HFFc6 (cell line): ENCODE results near the gene AOPEP. TPM values are rescaled to one million over a fixed set of nuclear protein-coding genes. Genes with fewer than 3 reads are reported as not detected.

Experiments
- DNase-seq: peaks from one replicate; pipeline ENCODE4 v3.0.0-alpha.2; 2018
- H3K27ac Mint-ChIP-seq: 2 replicates; pipeline ENCODE4 v1.8.0; 2020; ENCODE audit warnings: mild to moderate bottlenecking, mixed read lengths
- H3K27me3 Mint-ChIP-seq: 2 replicates; pipeline ENCODE4 v1.8.0; 2021; ENCODE audit warnings: mild to moderate bottlenecking, moderate library complexity, mixed read lengths; ENCODE audit not compliant: insufficient read depth
- H3K36me3 Mint-ChIP-seq: 2 replicates; pipeline ENCODE4 v1.8.0; 2021; ENCODE audit warnings: low read depth, mixed read lengths
- H3K4me1 Mint-ChIP-seq: 2 replicates; pipeline ENCODE4 v1.8.0; 2020; ENCODE audit warnings: low read depth, mixed read lengths
- H3K4me3 Mint-ChIP-seq: 2 replicates; pipeline ENCODE4 v1.8.0; 2020; ENCODE audit warnings: mild to moderate bottlenecking, moderate library complexity, mixed read lengths
- H3K9me3 Mint-ChIP-seq: 2 replicates; pipeline ENCODE4 v1.8.0; 2020; ENCODE audit warnings: mild to moderate bottlenecking, mixed read lengths
- total RNA-seq, 6 experiments: library from RNA; stranded (reverse); fragmentation: NEBNext Ultra II Directional; extraction: Animal tissue kit (Norgen Biotek cat#: 25700); gene quantifications; 2 replicates in 1 of 6; 3 replicates in 5 of 6; pipeline ENCODE4 v1.2.3, GENCODE V29; 2021
- TF ChIP-seq, protein P1 (sequence below): fragments of 200-600 bp; sonication (generic); IDR thresholded peaks from 2 replicates; pipeline ENCODE4 v1.5.0; 2021; ENCODE audit warnings: antibody characterized with exemption, mild to moderate bottlenecking

The AOPEP gene
- total RNA-seq, 6 experiments from 2014 or later: 32.2 to 46.6 (median 36.3) TPM

DNA sequence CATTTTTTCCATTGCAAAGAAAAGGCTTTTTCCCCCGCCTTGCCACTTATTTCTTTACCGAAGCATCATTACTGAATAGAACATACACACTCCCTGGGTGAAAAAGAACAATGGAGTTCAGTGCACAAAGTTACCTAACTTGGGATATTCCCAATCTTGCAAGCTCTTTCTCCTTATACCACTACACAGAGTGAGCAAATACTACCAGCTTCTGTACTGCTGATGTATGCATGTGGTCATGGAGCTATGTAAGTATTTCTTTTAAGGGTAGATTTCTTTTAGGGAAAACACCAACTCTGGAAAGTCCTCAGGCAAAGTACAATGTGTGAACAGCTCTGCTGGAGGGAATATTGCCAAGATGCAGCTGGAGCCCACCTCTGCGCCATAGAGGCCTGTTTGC is 81.1 kb downstream of the AOPEP start:
- H3K27me3 Mint-ChIP-seq: peaks cover 3% of the 10 kb centered on the region

DNA sequence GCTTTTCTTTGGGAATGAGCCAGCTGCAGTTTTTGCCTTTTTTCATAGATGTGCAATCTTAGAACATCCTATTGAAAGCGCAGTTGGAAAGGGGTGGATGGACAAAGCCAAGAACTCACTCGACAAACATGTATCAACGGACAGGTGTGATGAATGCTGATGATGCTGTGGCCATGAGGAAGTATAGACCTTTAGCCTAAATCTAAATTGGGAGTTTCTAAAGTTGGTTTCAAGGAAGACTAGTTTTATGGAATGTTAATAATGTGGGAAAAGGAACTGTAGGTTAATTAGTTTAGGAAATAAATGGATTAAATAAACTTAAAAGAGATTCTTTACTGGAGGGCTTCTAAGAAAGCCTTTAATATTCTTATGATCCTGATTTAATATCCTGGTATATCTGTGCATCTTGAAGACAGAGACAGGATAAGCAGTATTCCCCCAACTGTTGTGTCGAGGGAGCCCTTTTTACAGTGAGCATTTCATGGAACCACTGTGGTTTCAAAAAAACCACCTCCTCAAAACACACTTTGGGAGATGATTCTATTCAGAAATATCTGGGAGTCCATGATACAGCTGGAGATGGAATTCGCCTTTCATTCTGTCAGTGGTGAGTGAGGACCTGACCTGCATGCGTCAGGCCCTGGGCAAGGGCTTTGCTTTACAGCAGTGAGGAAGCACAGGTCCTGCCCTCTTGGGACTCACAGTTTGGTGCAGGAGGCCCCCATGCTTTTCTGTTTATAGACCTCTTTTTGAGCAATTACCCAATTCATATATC is 82.6 kb downstream of the AOPEP start:
- Mint-ChIP-seq H3K4me1 (peaks cover 69% of the 10 kb centered on the region), H3K27ac (no peak overlapping the region), H3K4me3 (no peak overlapping the region), H3K27me3 (peaks cover 3% of the 10 kb centered on the region), H3K36me3 (peaks cover 30% of the 10 kb centered on the region), H3K9me3 (no peaks in the 10 kb centered on the region)
- DNase-seq: no peak
- TF ChIP-seq, protein P1, sequence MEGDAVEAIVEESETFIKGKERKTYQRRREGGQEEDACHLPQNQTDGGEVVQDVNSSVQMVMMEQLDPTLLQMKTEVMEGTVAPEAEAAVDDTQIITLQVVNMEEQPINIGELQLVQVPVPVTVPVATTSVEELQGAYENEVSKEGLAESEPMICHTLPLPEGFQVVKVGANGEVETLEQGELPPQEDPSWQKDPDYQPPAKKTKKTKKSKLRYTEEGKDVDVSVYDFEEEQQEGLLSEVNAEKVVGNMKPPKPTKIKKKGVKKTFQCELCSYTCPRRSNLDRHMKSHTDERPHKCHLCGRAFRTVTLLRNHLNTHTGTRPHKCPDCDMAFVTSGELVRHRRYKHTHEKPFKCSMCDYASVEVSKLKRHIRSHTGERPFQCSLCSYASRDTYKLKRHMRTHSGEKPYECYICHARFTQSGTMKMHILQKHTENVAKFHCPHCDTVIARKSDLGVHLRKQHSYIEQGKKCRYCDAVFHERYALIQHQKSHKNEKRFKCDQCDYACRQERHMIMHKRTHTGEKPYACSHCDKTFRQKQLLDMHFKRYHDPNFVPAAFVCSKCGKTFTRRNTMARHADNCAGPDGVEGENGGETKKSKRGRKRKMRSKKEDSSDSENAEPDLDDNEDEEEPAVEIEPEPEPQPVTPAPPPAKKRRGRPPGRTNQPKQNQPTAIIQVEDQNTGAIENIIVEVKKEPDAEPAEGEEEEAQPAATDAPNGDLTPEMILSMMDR: no peak

More for the DNA sequence above, 81.1 kb downstream of the AOPEP start:
- Mint-ChIP-seq H3K36me3 (peaks cover 27% of the 10 kb centered on the region), H3K27ac (no peak overlapping the region; the same call in 1 of the 2 replicates), H3K4me3 (no peak overlapping the region), H3K4me1 (peaks cover 70% of the 10 kb centered on the region), H3K9me3 (no peaks in the 10 kb centered on the region)
- DNase-seq: no peak
- TF ChIP-seq, protein P1: no peak

DNA sequence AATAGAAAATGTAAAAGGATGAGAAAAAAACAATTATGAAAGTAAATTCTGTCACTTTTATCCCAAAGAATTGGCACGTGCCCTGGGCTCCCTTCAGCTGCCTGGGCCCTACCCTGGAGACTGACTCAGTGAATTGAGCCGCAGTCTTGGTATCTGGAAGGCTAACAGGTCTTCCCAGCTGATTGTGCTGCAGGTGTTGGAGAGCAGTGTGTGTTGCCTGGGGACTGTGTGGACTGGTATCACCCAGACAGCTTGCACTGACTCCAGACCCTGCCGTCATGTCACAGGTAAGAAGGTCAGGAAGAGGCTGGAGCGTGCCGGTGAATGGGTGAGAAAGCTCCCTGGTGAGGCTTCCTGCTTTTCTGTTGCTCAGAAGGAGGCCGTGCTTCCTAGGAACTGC is 83.3 kb downstream of the AOPEP start:
- H3K27me3 Mint-ChIP-seq: peaks cover 3% of the 10 kb centered on the region

DNA sequence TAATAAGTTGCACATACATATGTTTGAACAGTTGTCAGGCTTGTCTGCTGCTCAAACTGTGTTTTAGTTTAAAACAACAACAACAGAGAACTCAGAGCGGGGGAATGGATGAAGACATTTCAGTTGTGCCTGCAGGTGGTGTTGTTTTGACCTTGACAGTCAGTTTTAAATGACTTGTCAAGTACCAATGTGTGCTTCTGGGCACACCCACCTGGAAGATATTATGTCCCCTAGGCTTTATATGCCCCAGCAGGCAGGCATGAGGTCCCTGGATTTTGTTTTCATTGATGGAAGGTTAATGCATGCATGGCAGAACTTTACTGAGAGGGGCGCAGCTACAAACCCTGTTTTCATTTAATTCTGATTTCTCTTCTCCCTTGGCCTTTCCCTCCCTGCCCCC is 84.6 kb downstream of the AOPEP start:
- Mint-ChIP-seq H3K9me3 (no peaks in the 10 kb centered on the region), H3K4me1 (peaks cover 50% of the 10 kb centered on the region), H3K36me3 (peaks cover 21% of the 10 kb centered on the region), H3K27me3 (peaks cover 3% of the 10 kb centered on the region), H3K27ac (no peak overlapping the region), H3K4me3 (no peak overlapping the region)
- TF ChIP-seq, protein P1: no peak
- DNase-seq: no peak

More for the DNA sequence above, 83.3 kb downstream of the AOPEP start:
- DNase-seq: no peak
- no peaks in the 10 kb centered on the region for H3K9me3 Mint-ChIP-seq
- TF ChIP-seq, protein P1: no peak
- H3K27ac Mint-ChIP-seq: no peak overlapping the region
- peaks cover 63% of the 10 kb centered on the region for H3K4me1 Mint-ChIP-seq
- H3K4me3 Mint-ChIP-seq: no peak overlapping the region
- peaks cover 25% of the 10 kb centered on the region for H3K36me3 Mint-ChIP-seq

DNA sequence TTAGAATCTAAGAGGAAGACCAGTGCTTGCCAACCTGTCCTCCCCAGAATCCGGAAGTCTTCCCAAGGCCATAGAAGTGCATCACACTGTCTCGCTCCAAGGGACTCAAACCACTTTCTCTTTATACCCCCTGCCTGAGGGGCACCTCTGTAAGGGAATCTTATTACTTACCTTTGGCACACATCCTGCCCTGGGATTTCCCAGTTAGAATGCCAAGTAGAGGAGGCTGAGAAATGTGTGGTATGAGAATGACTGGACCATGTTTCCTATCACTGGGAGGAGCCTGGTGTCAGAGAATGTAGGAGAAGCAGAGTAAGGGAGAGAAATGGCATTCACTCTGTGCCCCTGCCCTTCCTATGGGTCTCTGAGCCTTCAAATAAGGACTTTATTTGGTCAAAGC is 85.8 kb downstream of the AOPEP start:
- Mint-ChIP-seq H3K4me3 (no peak overlapping the region; the same call in 1 of the 2 replicates), H3K4me1 (peaks cover 42% of the 10 kb centered on the region), H3K27me3 (peaks cover 4% of the 10 kb centered on the region; the same call in 1 of the 2 replicates), H3K36me3 (peaks cover 19% of the 10 kb centered on the region), H3K9me3 (no peaks in the 10 kb centered on the region), H3K27ac (peak overlapping the region; percentile 31; the same call in 1 of the 2 replicates)
- peak; percentile 54 for DNase-seq
- TF ChIP-seq, protein P1: no peak
